ENCODE results near the gene POLR3K.
"Not testable (repeated sequence)": the region's sequence is repeated elsewhere in the genome, so short reads cannot be mapped to it uniquely, and the experiment has no call there.

DNA sequence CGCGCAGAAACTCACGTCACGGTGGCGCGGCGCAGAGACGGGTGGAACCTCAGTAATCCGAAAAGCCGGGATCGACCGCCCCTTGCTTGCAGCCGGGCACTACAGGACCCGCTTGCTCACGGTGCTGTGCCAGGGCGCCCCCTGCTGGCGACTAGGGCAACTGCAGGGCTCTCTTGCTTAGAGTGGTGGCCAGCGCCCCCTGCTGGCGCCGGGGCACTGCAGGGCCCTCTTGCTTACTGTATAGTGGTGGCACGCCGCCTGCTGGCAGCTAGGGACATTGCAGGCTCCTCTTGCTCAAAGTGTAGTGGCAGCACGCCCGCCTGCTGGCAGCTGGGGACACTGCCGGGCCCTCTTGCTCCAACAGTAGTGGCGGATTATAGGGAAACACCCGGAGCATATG, 42.6 kb downstream of the POLR3K start:
- not testable (repeated sequence) for TF ChIP-seq POLR2A, EP300 (IDR thresholded peaks at IDR 0.05)
- TF ChIP-seq, protein P1, sequence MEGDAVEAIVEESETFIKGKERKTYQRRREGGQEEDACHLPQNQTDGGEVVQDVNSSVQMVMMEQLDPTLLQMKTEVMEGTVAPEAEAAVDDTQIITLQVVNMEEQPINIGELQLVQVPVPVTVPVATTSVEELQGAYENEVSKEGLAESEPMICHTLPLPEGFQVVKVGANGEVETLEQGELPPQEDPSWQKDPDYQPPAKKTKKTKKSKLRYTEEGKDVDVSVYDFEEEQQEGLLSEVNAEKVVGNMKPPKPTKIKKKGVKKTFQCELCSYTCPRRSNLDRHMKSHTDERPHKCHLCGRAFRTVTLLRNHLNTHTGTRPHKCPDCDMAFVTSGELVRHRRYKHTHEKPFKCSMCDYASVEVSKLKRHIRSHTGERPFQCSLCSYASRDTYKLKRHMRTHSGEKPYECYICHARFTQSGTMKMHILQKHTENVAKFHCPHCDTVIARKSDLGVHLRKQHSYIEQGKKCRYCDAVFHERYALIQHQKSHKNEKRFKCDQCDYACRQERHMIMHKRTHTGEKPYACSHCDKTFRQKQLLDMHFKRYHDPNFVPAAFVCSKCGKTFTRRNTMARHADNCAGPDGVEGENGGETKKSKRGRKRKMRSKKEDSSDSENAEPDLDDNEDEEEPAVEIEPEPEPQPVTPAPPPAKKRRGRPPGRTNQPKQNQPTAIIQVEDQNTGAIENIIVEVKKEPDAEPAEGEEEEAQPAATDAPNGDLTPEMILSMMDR (IDR thresholded peaks at IDR 0.05), result peak; percentile 5 to 46

Data from suprapubic skin (tissue), 3 donors.